ENCODE measurements around the gene RCC2. TPM values are rescaled to one million over a fixed set of nuclear protein-coding genes. Genes with fewer than 3 reads are reported as not detected.

Gene RCC2
- polyA plus RNA-seq, 1 of the 3 experiments (the other 2 are of a cell fraction), result 53.8 TPM

DNA sequence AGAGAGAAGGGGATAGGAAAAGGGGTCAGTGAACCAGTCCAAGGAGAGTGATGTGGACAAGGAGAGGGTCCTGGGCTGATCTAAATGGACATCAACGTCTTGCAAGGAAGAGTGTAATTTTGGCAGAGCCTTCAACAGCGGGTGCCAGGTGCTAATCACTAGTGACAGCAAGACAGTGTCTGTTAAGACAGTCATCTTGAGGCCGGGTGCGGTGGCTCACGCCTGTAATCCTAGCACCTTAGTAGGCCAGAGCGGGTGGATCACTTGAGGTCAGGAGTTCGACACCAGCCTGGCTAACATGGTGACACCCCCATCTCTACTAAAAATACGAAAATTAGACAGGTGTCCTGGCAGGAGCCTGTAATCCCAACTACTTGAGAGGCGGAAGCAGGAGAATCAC, 79.7 kb downstream of the RCC2 start:
- POLR2A ChIA-PET, result no interaction called here
- Histone ChIP-seq H3K4me1 (ENCODE audit: control insufficient read depth in 1 of 2, insufficient read depth in 2 of 2, low read depth in 1 of 2, low read length in 1 of 2) (no peaks in the 10 kb centered on the region), H3K36me3 (replicated peaks in 1 of 2; ENCODE audit: control insufficient read depth in 1 of 2, insufficient read depth in 2 of 2, low read length in 1 of 2) (no peaks in the 10 kb centered on the region), H2AFZ (ENCODE audit: low read depth) (no peak overlapping the region), H3K27me3 (ENCODE audit: insufficient read depth) (no peaks in the 10 kb centered on the region), H3K4me2 (no peak overlapping the region), H3K4me3 (ENCODE audit: low read depth in 2 of 2, low read length in 1 of 2) (no peak overlapping the region), H3K9ac (no peak overlapping the region), H3K9me3 (no peaks in the 10 kb centered on the region), H3K27ac (ENCODE audit: low read depth in 2 of 2, low read length in 1 of 2) (no peak overlapping the region), H3K9me2 (no peaks in the 10 kb centered on the region), H3F3A (replicated peaks; ENCODE audit: insufficient read depth) (no peaks in the 10 kb centered on the region), H4K20me1 (ENCODE audit: insufficient read depth) (no peaks in the 10 kb centered on the region), H3K79me2 (ENCODE audit: insufficient read depth) (no peaks in the 10 kb centered on the region)
- WGBS (ENCODE audit: low lambda C conversion rate), result 79% methylated on average over 9 of the region's 9 CpGs
- DNase-seq, result no peak
- TF ChIP-seq TCF12 (IDR thresholded peaks at IDR 0.05) (no peak), GABPA (IDR thresholded peaks at IDR 0.05; ENCODE audit: low read depth) (no peak), TEAD4 (IDR thresholded peaks at IDR 0.05; ENCODE audit: borderline replicate concordance, insufficient read depth) (no peak), SMC3 (IDR thresholded peaks at IDR 0.05; ENCODE audit: low read depth, low read length) (no peak), TAF1 (IDR thresholded peaks at IDR 0.05; ENCODE audit: borderline replicate concordance, low read depth, low read length) (no peak), FOXM1 (IDR thresholded peaks at IDR 0.05; ENCODE audit: low read depth) (no peak), FOSL2 (IDR thresholded peaks at IDR 0.05; ENCODE audit: borderline replicate concordance, low read depth) (no peak), CHD2 (IDR thresholded peaks at IDR 0.05; ENCODE audit: low read length, partially characterized antibody) (no peak), MEF2A (IDR thresholded peaks at IDR 0.05; ENCODE audit: borderline replicate concordance, low read depth) (no peak), RCOR1 (IDR thresholded peaks at IDR 0.05; ENCODE audit: low read length) (no peak), EZH2phosphoT487 (IDR thresholded peaks at IDR 0.05; ENCODE audit: borderline replicate concordance, low read depth) (no peak)
- TF ChIP-seq, protein P1, sequence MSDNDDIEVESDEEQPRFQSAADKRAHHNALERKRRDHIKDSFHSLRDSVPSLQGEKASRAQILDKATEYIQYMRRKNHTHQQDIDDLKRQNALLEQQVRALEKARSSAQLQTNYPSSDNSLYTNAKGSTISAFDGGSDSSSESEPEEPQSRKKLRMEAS (IDR thresholded peaks at IDR 0.05; ENCODE audit: low read depth), result no peak
- TF ChIP-seq, protein P2, sequence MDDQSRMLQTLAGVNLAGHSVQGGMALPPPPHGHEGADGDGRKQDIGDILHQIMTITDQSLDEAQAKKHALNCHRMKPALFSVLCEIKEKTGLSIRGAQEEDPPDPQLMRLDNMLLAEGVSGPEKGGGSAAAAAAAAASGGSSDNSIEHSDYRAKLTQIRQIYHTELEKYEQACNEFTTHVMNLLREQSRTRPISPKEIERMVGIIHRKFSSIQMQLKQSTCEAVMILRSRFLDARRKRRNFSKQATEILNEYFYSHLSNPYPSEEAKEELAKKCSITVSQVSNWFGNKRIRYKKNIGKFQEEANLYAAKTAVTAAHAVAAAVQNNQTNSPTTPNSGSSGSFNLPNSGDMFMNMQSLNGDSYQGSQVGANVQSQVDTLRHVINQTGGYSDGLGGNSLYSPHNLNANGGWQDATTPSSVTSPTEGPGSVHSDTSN (IDR thresholded peaks at IDR 0.05), result no peak
- CTCF ChIA-PET, result no interaction called here

DNA sequence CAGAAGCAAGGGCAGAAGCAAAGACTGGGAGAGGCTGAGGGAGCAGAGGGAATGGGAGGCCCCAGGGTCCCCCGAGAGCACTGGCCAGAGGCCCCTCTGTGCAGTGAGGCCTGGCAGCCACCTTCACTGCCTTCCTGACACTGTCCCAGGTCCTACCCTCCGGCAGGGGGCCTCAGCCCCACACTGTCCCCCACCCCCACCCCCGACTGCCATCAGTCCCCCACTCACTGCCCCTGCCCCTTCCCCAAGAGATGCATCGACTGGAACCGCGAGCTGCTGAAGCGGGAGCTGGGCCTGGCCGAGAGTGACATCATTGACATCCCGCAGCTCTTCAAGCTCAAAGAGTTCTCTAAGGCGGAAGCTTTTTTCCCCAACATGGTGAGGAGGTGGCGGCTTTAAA, 80.4 kb downstream of the RCC2 start:
- no peak for DNase-seq
- Histone ChIP-seq H3K4me2 (no peak overlapping the region), H3K27ac (ENCODE audit: low read depth in 2 of 2, low read length in 1 of 2) (no peak overlapping the region), H3K9me3 (no peaks in the 10 kb centered on the region), H4K20me1 (ENCODE audit: insufficient read depth) (no peaks in the 10 kb centered on the region), H3K4me3 (ENCODE audit: low read depth in 2 of 2, low read length in 1 of 2) (no peak overlapping the region), H3F3A (replicated peaks; ENCODE audit: insufficient read depth) (no peaks in the 10 kb centered on the region), H3K9me2 (no peaks in the 10 kb centered on the region), H3K27me3 (ENCODE audit: insufficient read depth) (no peaks in the 10 kb centered on the region), H3K36me3 (replicated peaks in 1 of 2; ENCODE audit: control insufficient read depth in 1 of 2, insufficient read depth in 2 of 2, low read length in 1 of 2) (no peaks in the 10 kb centered on the region), H3K79me2 (ENCODE audit: insufficient read depth) (no peaks in the 10 kb centered on the region), H3K9ac (no peak overlapping the region), H2AFZ (ENCODE audit: low read depth) (no peak overlapping the region), H3K4me1 (ENCODE audit: control insufficient read depth in 1 of 2, insufficient read depth in 2 of 2, low read depth in 1 of 2, low read length in 1 of 2) (no peaks in the 10 kb centered on the region)
- 75% methylated on average over 8 of the region's 11 CpGs for WGBS (ENCODE audit: low lambda C conversion rate)
- TF ChIP-seq FOXJ3 (CRISPR knock-in tag; IDR thresholded peaks at IDR 0.05) (no peak), FOXM1 (IDR thresholded peaks at IDR 0.05; ENCODE audit: low read depth) (no peak), GABPA (IDR thresholded peaks at IDR 0.05; ENCODE audit: low read depth) (no peak), MEF2A (IDR thresholded peaks at IDR 0.05; ENCODE audit: borderline replicate concordance, low read depth) (no peak), FOSL2 (IDR thresholded peaks at IDR 0.05; ENCODE audit: borderline replicate concordance, low read depth) (no peak), RFX5 (IDR thresholded peaks at IDR 0.05; ENCODE audit: low read length) (no peak), YY1 (IDR thresholded peaks at IDR 0.05; ENCODE audit: low read depth) (no peak), CHD2 (IDR thresholded peaks at IDR 0.05; ENCODE audit: low read length, partially characterized antibody) (no peak)
- TF ChIP-seq, protein P3, sequence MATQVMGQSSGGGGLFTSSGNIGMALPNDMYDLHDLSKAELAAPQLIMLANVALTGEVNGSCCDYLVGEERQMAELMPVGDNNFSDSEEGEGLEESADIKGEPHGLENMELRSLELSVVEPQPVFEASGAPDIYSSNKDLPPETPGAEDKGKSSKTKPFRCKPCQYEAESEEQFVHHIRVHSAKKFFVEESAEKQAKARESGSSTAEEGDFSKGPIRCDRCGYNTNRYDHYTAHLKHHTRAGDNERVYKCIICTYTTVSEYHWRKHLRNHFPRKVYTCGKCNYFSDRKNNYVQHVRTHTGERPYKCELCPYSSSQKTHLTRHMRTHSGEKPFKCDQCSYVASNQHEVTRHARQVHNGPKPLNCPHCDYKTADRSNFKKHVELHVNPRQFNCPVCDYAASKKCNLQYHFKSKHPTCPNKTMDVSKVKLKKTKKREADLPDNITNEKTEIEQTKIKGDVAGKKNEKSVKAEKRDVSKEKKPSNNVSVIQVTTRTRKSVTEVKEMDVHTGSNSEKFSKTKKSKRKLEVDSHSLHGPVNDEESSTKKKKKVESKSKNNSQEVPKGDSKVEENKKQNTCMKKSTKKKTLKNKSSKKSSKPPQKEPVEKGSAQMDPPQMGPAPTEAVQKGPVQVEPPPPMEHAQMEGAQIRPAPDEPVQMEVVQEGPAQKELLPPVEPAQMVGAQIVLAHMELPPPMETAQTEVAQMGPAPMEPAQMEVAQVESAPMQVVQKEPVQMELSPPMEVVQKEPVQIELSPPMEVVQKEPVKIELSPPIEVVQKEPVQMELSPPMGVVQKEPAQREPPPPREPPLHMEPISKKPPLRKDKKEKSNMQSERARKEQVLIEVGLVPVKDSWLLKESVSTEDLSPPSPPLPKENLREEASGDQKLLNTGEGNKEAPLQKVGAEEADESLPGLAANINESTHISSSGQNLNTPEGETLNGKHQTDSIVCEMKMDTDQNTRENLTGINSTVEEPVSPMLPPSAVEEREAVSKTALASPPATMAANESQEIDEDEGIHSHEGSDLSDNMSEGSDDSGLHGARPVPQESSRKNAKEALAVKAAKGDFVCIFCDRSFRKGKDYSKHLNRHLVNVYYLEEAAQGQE (IDR thresholded peaks at IDR 0.05; ENCODE audit: low read depth, low read length), result no peak
- TF ChIP-seq, protein P1 (IDR thresholded peaks at IDR 0.05; ENCODE audit: low read depth), result no peak
- TF ChIP-seq, protein P4, sequence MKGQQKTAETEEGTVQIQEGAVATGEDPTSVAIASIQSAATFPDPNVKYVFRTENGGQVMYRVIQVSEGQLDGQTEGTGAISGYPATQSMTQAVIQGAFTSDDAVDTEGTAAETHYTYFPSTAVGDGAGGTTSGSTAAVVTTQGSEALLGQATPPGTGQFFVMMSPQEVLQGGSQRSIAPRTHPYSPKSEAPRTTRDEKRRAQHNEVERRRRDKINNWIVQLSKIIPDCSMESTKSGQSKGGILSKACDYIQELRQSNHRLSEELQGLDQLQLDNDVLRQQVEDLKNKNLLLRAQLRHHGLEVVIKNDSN (IDR thresholded peaks at IDR 0.05; ENCODE audit: borderline replicate concordance, low read depth), result no peak
- TF ChIP-seq, protein P5, sequence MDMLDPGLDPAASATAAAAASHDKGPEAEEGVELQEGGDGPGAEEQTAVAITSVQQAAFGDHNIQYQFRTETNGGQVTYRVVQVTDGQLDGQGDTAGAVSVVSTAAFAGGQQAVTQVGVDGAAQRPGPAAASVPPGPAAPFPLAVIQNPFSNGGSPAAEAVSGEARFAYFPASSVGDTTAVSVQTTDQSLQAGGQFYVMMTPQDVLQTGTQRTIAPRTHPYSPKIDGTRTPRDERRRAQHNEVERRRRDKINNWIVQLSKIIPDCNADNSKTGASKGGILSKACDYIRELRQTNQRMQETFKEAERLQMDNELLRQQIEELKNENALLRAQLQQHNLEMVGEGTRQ (IDR thresholded peaks at IDR 0.05; ENCODE audit: borderline replicate concordance, low read depth, low read length), result no peak
- ChIA-PET CTCF (no interaction called here), POLR2A (no interaction called here)
